Nephron (organoid): ENCODE measurements around the gene WNK2.
A peak's percentile ranks its signal among the peaks of the same experiment; 100 is the strongest.

ENCODE experiments used
- H3K27ac Mint-ChIP-seq, 3 experiments: 2 replicates each; pipeline ENCODE4 v1.8.0; 2020; ENCODE audit warnings: mixed read lengths in 3 of 3, mild to moderate bottlenecking in 2 of 3, moderate library complexity in 1 of 3
- H3K27me3 Mint-ChIP-seq: 2 replicates; pipeline ENCODE4 v1.8.0; 2021; ENCODE audit warnings: low read depth, mild to moderate bottlenecking, moderate library complexity, mixed read lengths
- H3K36me3 Mint-ChIP-seq: 2 replicates; pipeline ENCODE4 v1.8.0; 2020; ENCODE audit warnings: low read depth, mixed read lengths
- H3K4me1 Mint-ChIP-seq: 2 replicates; pipeline ENCODE4 v1.8.0; 2020; ENCODE audit warnings: mixed read lengths
- H3K4me3 Mint-ChIP-seq, 3 experiments: 2 replicates each; pipeline ENCODE4 v1.8.0; 2020; ENCODE audit warnings: mild to moderate bottlenecking in 3 of 3, mixed read lengths in 3 of 3, moderate library complexity in 2 of 3
- H3K9me3 Mint-ChIP-seq: 2 replicates; pipeline ENCODE4 v1.8.0; 2020; ENCODE audit warnings: mixed read lengths
- CTCF ChIP-seq, 3 experiments: fragments of 200-600 bp; sonication (generic); IDR thresholded peaks; one replicate each; pipeline ENCODE4 v1.5.0; 2021; ENCODE audit warnings: antibody characterized with exemption in 3 of 3; ENCODE audit not compliant: unreplicated experiment in 3 of 3

Gene WNK2

GRCh38 chr9:93237540-93237939 is 53.6 kb downstream of the WNK2 start:
- TF ChIP-seq CTCF (IDR thresholded peaks at IDR 0.05; ENCODE audit: unreplicated experiment in 3 of 3): no peak
- Mint-ChIP-seq H3K9me3 (no peaks in the 10 kb centered on the region), H3K27me3 (no peaks in the 10 kb centered on the region), H3K36me3 (no peaks in the 10 kb centered on the region), H3K4me1 (peaks cover 31% of the 10 kb centered on the region), H3K27ac (peak overlapping the region; percentile 37 to 84 (median 67)), H3K4me3 (peak overlapping the region in 2 of 3 experiments; percentile 2 to 9)

GRCh38 chr9:93238953-93239925 is 55.3 kb downstream of the WNK2 start:
- H3K9me3 Mint-ChIP-seq: no peaks in the 10 kb centered on the region
- no peaks in the 10 kb centered on the region for H3K27me3 Mint-ChIP-seq
- TF ChIP-seq CTCF (IDR thresholded peaks at IDR 0.05; ENCODE audit: unreplicated experiment in 3 of 3): no peak
- no peak overlapping the region for H3K4me3 Mint-ChIP-seq
- no peak overlapping the region for H3K27ac Mint-ChIP-seq
- no peaks in the 10 kb centered on the region for H3K36me3 Mint-ChIP-seq
- peaks cover 25% of the 10 kb centered on the region for H3K4me1 Mint-ChIP-seq

GRCh38 chr9:93240891-93241334 is 57.0 kb downstream of the WNK2 start:
- H3K36me3 Mint-ChIP-seq: no peaks in the 10 kb centered on the region
- H3K9me3 Mint-ChIP-seq: no peaks in the 10 kb centered on the region
- peaks cover 15% of the 10 kb centered on the region for H3K4me1 Mint-ChIP-seq
- TF ChIP-seq CTCF (IDR thresholded peaks at IDR 0.05; ENCODE audit: unreplicated experiment in 3 of 3): no peak
- no peak overlapping the region for H3K27ac Mint-ChIP-seq
- H3K27me3 Mint-ChIP-seq: no peaks in the 10 kb centered on the region
- H3K4me3 Mint-ChIP-seq: no peak overlapping the region

GRCh38 chr9:93243112-93243511 is 59.2 kb downstream of the WNK2 start:
- Mint-ChIP-seq H3K36me3 (no peaks in the 10 kb centered on the region), H3K9me3 (no peaks in the 10 kb centered on the region), H3K4me3 (no peak overlapping the region), H3K27ac (no peak overlapping the region), H3K27me3 (no peaks in the 10 kb centered on the region), H3K4me1 (peaks cover 6% of the 10 kb centered on the region)
- TF ChIP-seq CTCF (IDR thresholded peaks at IDR 0.05; ENCODE audit: unreplicated experiment in 3 of 3): no peak

- H3K36me3 Mint-ChIP-seq: no peaks in the 10 kb centered on the region
- H3K27me3 Mint-ChIP-seq: no peaks in the 10 kb centered on the region
- no peak overlapping the region for H3K4me3 Mint-ChIP-seq
- peaks cover 12% of the 10 kb centered on the region for H3K4me1 Mint-ChIP-seq
- no peaks in the 10 kb centered on the region for H3K9me3 Mint-ChIP-seq
- TF ChIP-seq CTCF (IDR thresholded peaks at IDR 0.05; ENCODE audit: unreplicated experiment in 3 of 3): no peak
- no peak overlapping the region for H3K27ac Mint-ChIP-seq
These were observed 60.2 kb downstream of the WNK2 start for GRCh38 chr9:93244101-93244500.
